Measurements from ENCODE around the gene CCT4.
A peak's percentile ranks its signal among the peaks of the same experiment; 100 is the strongest.
"Not testable (repeated sequence)": the region's sequence is repeated elsewhere in the genome, so short reads cannot be mapped to it uniquely, and the experiment has no call there.

Gene CCT4

GRCh38 chr2:61888267-61889055 is at the start of gene CCT4:
TSS of gene CCT4 (minus strand) at chr2:61888656. CDS start at chr2:61888507, 149 bp downstream.
- DNase-seq, result peak; percentile 96

GRCh38 chr2:61937886-61938285 is 49.4 kb upstream of the CCT4 start:
- DNase-seq, result no peak

- DNase-seq, result no peak
Measured at GRCh38 chr2:61937098-61937497, 48.6 kb upstream of the CCT4 start.

- DNase-seq, result no peak
Measured at GRCh38 chr2:61928826-61929461, 40.5 kb upstream of the CCT4 start.

- DNase-seq, result no peak
Measured at GRCh38 chr2:61926531-61927477, 38.3 kb upstream of the CCT4 start.

GRCh38 chr2:61924895-61925663 is 36.6 kb upstream of the CCT4 start:
- DNase-seq, result no peak

- no peak for DNase-seq
Measured at GRCh38 chr2:61922714-61923113, 34.3 kb upstream of the CCT4 start.

GRCh38 chr2:61920548-61920947 is 32.1 kb upstream of the CCT4 start:
- DNase-seq, result no peak

- DNase-seq, result not testable (repeated sequence)
Measured at GRCh38 chr2:61914794-61915193, 26.3 kb upstream of the CCT4 start.

- no peak for DNase-seq
Measured at GRCh38 chr2:61911510-61911909, 23.1 kb upstream of the CCT4 start.

GRCh38 chr2:61910603-61911002 is 22.1 kb upstream of the CCT4 start:
- no peak for DNase-seq

GRCh38 chr2:61909116-61909515 is 20.7 kb upstream of the CCT4 start:
- no peak for DNase-seq

GRCh38 chr2:61906186-61906470 is 17.7 kb upstream of the CCT4 start:
- DNase-seq, result no peak

GRCh38 chr2:61905372-61906185 is 17.1 kb upstream of the CCT4 start, which contains the start of gene COMMD1:
TSS of gene COMMD1 (plus strand) at chr2:61905674. CDS start at chr2:61905679, 5 bp downstream.
- DNase-seq, result peak; percentile 82

GRCh38 chr2:61900281-61900680 is 11.8 kb upstream of the CCT4 start:
- DNase-seq, result no peak

GRCh38 chr2:61898810-61899209 is 10.4 kb upstream of the CCT4 start:
- DNase-seq, result no peak

GRCh38 chr2:61887717-61888266 is 664 bp downstream of the CCT4 start:
- DNase-seq, result no peak

- no peak for DNase-seq
Measured at GRCh38 chr2:61885896-61886603, 2.4 kb downstream of the CCT4 start.

GRCh38 chr2:61882850-61883249 is 5.6 kb downstream of the CCT4 start:
- DNase-seq, result no peak

- not testable (repeated sequence) for DNase-seq
Measured at GRCh38 chr2:61879351-61879750, 9.1 kb downstream of the CCT4 start.

GRCh38 chr2:61878761-61879160 is 9.7 kb downstream of the CCT4 start:
- no peak for DNase-seq
